Measurements from ENCODE around the gene LGALSL.

DNA sequence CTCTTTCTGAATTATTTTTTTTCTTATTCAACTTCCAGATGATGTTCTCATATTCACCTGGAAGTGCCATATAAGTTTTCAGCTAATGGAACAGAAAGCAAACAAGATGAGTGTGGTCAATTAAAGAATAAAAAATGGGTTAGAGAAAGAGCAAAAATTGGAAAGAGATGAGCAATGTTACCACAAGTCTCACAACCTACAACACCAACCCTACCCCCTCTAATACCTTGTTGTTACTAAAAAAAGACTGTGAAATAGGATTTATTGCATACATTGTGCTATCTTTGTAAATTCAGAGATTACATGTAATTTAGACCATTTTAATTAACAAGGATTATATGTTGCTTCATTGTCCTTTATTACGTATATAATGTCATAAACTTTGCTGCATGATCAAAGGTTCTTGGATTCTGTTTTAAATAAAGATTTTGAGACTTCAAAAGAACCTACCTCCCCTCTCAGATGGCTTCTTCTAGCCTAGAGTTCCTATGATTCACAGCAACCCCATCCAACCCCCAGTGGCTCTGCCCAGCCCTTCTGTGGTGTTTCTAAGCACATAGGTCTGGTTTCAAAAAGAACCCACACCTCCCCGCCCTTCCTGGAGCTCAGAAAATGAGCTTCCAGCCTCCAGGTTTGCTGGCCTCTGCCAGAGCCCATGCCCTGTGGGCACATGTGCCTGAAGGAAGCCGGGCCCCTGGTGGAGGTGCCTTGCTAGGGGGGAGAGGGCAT, 24.7 kb downstream of the LGALSL start:
- TF ChIP-seq, protein P1, sequence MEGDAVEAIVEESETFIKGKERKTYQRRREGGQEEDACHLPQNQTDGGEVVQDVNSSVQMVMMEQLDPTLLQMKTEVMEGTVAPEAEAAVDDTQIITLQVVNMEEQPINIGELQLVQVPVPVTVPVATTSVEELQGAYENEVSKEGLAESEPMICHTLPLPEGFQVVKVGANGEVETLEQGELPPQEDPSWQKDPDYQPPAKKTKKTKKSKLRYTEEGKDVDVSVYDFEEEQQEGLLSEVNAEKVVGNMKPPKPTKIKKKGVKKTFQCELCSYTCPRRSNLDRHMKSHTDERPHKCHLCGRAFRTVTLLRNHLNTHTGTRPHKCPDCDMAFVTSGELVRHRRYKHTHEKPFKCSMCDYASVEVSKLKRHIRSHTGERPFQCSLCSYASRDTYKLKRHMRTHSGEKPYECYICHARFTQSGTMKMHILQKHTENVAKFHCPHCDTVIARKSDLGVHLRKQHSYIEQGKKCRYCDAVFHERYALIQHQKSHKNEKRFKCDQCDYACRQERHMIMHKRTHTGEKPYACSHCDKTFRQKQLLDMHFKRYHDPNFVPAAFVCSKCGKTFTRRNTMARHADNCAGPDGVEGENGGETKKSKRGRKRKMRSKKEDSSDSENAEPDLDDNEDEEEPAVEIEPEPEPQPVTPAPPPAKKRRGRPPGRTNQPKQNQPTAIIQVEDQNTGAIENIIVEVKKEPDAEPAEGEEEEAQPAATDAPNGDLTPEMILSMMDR (conservative IDR thresholded peaks at IDR 0.05; ENCODE audit: low read length) = no peak
- TF ChIP-seq EZH2phosphoT487 (IDR thresholded peaks at IDR 0.05; ENCODE audit: borderline replicate concordance) = no peak

Data from Loucy (cell line).